Measurements from ENCODE around the gene PPP4C. TPM values are rescaled to one million over a fixed set of nuclear protein-coding genes. Genes with fewer than 3 reads are reported as not detected.

The PPP4C gene
- total RNA-seq, 1 experiment from 2014 or later: 163 TPM

GRCh38 chr16:30066761-30067583, 8.8 kb upstream of the PPP4C start:
- H3K23ac ChIP-seq (ENCODE audit: insufficient read length, low read depth, low read length): no peak overlapping the region
- no peak overlapping the region for H3K56ac ChIP-seq (ENCODE audit: insufficient read length, low read depth, low read length)
- no peak overlapping the region for H2BK120ac ChIP-seq (ENCODE audit: low read depth, low read length, poor library complexity, severe bottlenecking)
- H3K9ac ChIP-seq (ENCODE audit: extremely low read depth, insufficient read length, low read length): peak overlapping the region; percentile 81
- TF ChIP-seq, protein P1, sequence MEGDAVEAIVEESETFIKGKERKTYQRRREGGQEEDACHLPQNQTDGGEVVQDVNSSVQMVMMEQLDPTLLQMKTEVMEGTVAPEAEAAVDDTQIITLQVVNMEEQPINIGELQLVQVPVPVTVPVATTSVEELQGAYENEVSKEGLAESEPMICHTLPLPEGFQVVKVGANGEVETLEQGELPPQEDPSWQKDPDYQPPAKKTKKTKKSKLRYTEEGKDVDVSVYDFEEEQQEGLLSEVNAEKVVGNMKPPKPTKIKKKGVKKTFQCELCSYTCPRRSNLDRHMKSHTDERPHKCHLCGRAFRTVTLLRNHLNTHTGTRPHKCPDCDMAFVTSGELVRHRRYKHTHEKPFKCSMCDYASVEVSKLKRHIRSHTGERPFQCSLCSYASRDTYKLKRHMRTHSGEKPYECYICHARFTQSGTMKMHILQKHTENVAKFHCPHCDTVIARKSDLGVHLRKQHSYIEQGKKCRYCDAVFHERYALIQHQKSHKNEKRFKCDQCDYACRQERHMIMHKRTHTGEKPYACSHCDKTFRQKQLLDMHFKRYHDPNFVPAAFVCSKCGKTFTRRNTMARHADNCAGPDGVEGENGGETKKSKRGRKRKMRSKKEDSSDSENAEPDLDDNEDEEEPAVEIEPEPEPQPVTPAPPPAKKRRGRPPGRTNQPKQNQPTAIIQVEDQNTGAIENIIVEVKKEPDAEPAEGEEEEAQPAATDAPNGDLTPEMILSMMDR (conservative IDR thresholded peaks at IDR 0.05): no peak
- no peak overlapping the region for H2BK5ac ChIP-seq (ENCODE audit: insufficient read length, low read length)
- H4K5ac ChIP-seq (ENCODE audit: insufficient read length, low read depth, low read length): no peak overlapping the region
- no peak overlapping the region for H2AK5ac ChIP-seq (ENCODE audit: insufficient read length, low read length)
- H3K4ac ChIP-seq (ENCODE audit: low read depth, low read length): no peak overlapping the region
- WGBS (ENCODE audit: extremely low coverage, insufficient read length, low lambda C conversion rate): no CpG with 5 or more reads among the region's 21 CpGs
- no peaks in the 10 kb centered on the region for H4K20me1 ChIP-seq (ENCODE audit: control insufficient read depth, insufficient read depth, insufficient read length)
- no peaks in the 10 kb centered on the region for H3K9me3 ChIP-seq (ENCODE audit: control insufficient read depth, low read depth, low read length)
- no peak overlapping the region for H4K91ac ChIP-seq (ENCODE audit: insufficient read length, low read depth, low read length)
- Mint-ChIP-seq H3K4me1 (peaks cover 19 to 30% of the 10 kb centered on the region in 2 experiments), H3K4me3 (peak overlapping the region; percentile 88 to 94), H3K27ac (peak overlapping the region; percentile 88 to 99 (median 97)), H3K9me3 (no peaks in the 10 kb centered on the region; a peak in 1 of 5 replicates), H3K36me3 (ENCODE audit: insufficient read depth in 1 of 3, low read depth in 3 of 3) (peaks cover 49 to 59% (median 54%) of the 10 kb centered on the region in 3 experiments), H3K27me3 (ENCODE audit: low read depth) (no peaks in the 10 kb centered on the region; the same call in 1 of the 2 replicates)
- no peak overlapping the region for H2AFZ ChIP-seq (ENCODE audit: low read length)
- peak overlapping the region; percentile 89 for H3K4me2 ChIP-seq (ENCODE audit: insufficient read depth, insufficient read length, low read length)
- no peak overlapping the region for H2BK20ac ChIP-seq (ENCODE audit: low read depth, low read length, poor library complexity, severe bottlenecking)
- no peak overlapping the region for H4K8ac ChIP-seq (replicated peaks; ENCODE audit: insufficient read length, low read depth, low read length)
- H3K27ac ChIP-seq (ENCODE audit: insufficient read length, low read depth, low read length): no peak overlapping the region
- H3K18ac ChIP-seq (ENCODE audit: insufficient read length, low read depth, low read length): no peak overlapping the region
- no peak overlapping the region for H3T11ph ChIP-seq (ENCODE audit: low read length)
- DNase-seq: no peak
- H3K27me3 ChIP-seq (ENCODE audit: insufficient read depth, low read length): no peaks in the 10 kb centered on the region
- no peak overlapping the region for H2BK15ac ChIP-seq (ENCODE audit: low read depth, low read length)
- no peaks in the 10 kb centered on the region; the same call in 1 of the 2 replicates for H3K4me1 ChIP-seq (ENCODE audit: insufficient read depth, low read length)
- H3K79me1 ChIP-seq (ENCODE audit: insufficient read depth, low read depth, low read length, poor library complexity, severe bottlenecking): peaks cover 7% of the 10 kb centered on the region
- H2BK12ac ChIP-seq (ENCODE audit: insufficient read length, low read depth, low read length): no peak overlapping the region
- H3K79me2 ChIP-seq (ENCODE audit: insufficient read depth, low read length): peaks cover 12% of the 10 kb centered on the region; the same call in 1 of the 2 replicates
- H3K23me2 ChIP-seq (ENCODE audit: insufficient read length, low read depth, low read length, poor library complexity, severe bottlenecking): peaks cover 17% of the 10 kb centered on the region
- peak overlapping the region; percentile 36; the same call in 1 of the 2 replicates for H3K14ac ChIP-seq (ENCODE audit: insufficient read depth, low read length)
